DOHH2 (cell line): ENCODE results near the gene GRPR.

Experiments used
- CTCF ChIP-seq: fragments of 200-600 bp; sonication (generic); IDR thresholded peaks from one replicate; pipeline ENCODE4 v1.5.1; 2014; ENCODE audit warnings: antibody characterized with exemption, mild to moderate bottlenecking, low read depth, low read length; ENCODE audit not compliant: poor library complexity, severe bottlenecking
- EZH2phosphoT487 ChIP-seq: fragments of 200-600 bp; sonication (generic); IDR thresholded peaks from 2 replicates; pipeline ENCODE4 v1.6.1; 2017; ENCODE audit warnings: borderline replicate concordance, mild to moderate bottlenecking, antibody characterized with exemption, low read length, moderate library complexity, mixed read lengths

- TF ChIP-seq CTCF (no peak), EZH2phosphoT487 (no peak)
Observed at GRCh38 chrX:16100673-16101072, 22.7 kb upstream of the GRPR start.
